Adipocyte (in vitro differentiated cells): ENCODE measurements around the gene TMEM235.
A peak's percentile ranks its signal among the peaks of the same experiment; 100 is the strongest.

Experiments used
- DNase-seq: peaks from one replicate; pipeline ENCODE4 v3.0.0-alpha.2; 2015; ENCODE audit warnings: low read depth
- H3K27me3 ChIP-seq: replicated peaks from 2 replicates; pipeline ENCODE4 v1.7.0; 2013; ENCODE audit warnings: mild to moderate bottlenecking, low read length, moderate library complexity; ENCODE audit not compliant: control insufficient read depth, insufficient read depth
- H3K36me3 ChIP-seq: 2 replicates; pipeline ENCODE4 v1.7.0; 2013; ENCODE audit warnings: low read length, mild to moderate bottlenecking, moderate library complexity; ENCODE audit not compliant: control insufficient read depth, insufficient read depth, severe bottlenecking
- H3K4me1 ChIP-seq: 2 replicates; pipeline ENCODE4 v1.7.0; 2013; ENCODE audit warnings: mild to moderate bottlenecking, low read length, moderate library complexity; ENCODE audit not compliant: control insufficient read depth, insufficient read depth
- H3K4me3 ChIP-seq: 2 replicates; pipeline ENCODE4 v1.7.0; 2013; ENCODE audit warnings: mild to moderate bottlenecking, low read length, moderate library complexity
- H3K9ac ChIP-seq: 2 replicates; pipeline ENCODE4 v1.7.0; 2013; ENCODE audit warnings: mild to moderate bottlenecking, low read length, moderate library complexity
- H3K9me3 ChIP-seq: 2 replicates; pipeline ENCODE4 v1.7.0; 2013; ENCODE audit warnings: mild to moderate bottlenecking, low read length, moderate library complexity; ENCODE audit not compliant: control insufficient read depth

Gene TMEM235

GRCh38 chr17:78263063-78263735, 31.8 kb downstream of the TMEM235 start:
- H3K9ac ChIP-seq: no peak overlapping the region
- no peak for DNase-seq
- H3K27me3 ChIP-seq: peaks cover 10% of the 10 kb centered on the region
- H3K4me1 ChIP-seq: peaks cover 3% of the 10 kb centered on the region
- no peaks in the 10 kb centered on the region for H3K36me3 ChIP-seq
- no peaks in the 10 kb centered on the region for H3K9me3 ChIP-seq
- no peak overlapping the region for H3K4me3 ChIP-seq

- H3K4me1 ChIP-seq: peaks cover under 1% of the 10 kb centered on the region
- H3K9me3 ChIP-seq: no peaks in the 10 kb centered on the region
- H3K9ac ChIP-seq: no peak overlapping the region
- no peak overlapping the region for H3K4me3 ChIP-seq
- no peak for DNase-seq
- H3K27me3 ChIP-seq: peaks cover 11% of the 10 kb centered on the region
- no peaks in the 10 kb centered on the region for H3K36me3 ChIP-seq
These were observed 32.4 kb downstream of the TMEM235 start for GRCh38 chr17:78263736-78264340.

GRCh38 chr17:78264590-78264989, 33.2 kb downstream of the TMEM235 start:
- no peak for DNase-seq
- Histone ChIP-seq H3K4me3 (no peak overlapping the region), H3K9me3 (no peaks in the 10 kb centered on the region)

GRCh38 chr17:78265121-78265520, 33.7 kb downstream of the TMEM235 start:
- Histone ChIP-seq H3K4me1 (peaks cover 14% of the 10 kb centered on the region), H3K36me3 (no peaks in the 10 kb centered on the region)

More at GRCh38 chr17:78264590-78264989, 33.2 kb downstream of the TMEM235 start:
- H3K27me3 ChIP-seq: peaks cover 14% of the 10 kb centered on the region
- H3K4me1 ChIP-seq: peaks cover 8% of the 10 kb centered on the region
- H3K36me3 ChIP-seq: no peaks in the 10 kb centered on the region
- no peak overlapping the region for H3K9ac ChIP-seq

GRCh38 chr17:78266231-78266631, 34.8 kb downstream of the TMEM235 start:
- Histone ChIP-seq H3K9ac (no peak overlapping the region), H3K4me3 (no peak overlapping the region), H3K4me1 (peaks cover 14% of the 10 kb centered on the region), H3K36me3 (no peaks in the 10 kb centered on the region), H3K27me3 (peaks cover 25% of the 10 kb centered on the region), H3K9me3 (no peaks in the 10 kb centered on the region)
- DNase-seq: no peak

More at GRCh38 chr17:78265121-78265520, 33.7 kb downstream of the TMEM235 start:
- no peak for DNase-seq
- Histone ChIP-seq H3K27me3 (peaks cover 20% of the 10 kb centered on the region), H3K4me3 (no peak overlapping the region), H3K9me3 (no peaks in the 10 kb centered on the region), H3K9ac (no peak overlapping the region)

GRCh38 chr17:78266771-78267170, 35.3 kb downstream of the TMEM235 start:
- Histone ChIP-seq H3K27me3 (peaks cover 31% of the 10 kb centered on the region), H3K9me3 (no peaks in the 10 kb centered on the region), H3K36me3 (no peaks in the 10 kb centered on the region), H3K4me3 (no peak overlapping the region), H3K9ac (no peak overlapping the region), H3K4me1 (peaks cover 14% of the 10 kb centered on the region)
- no peak for DNase-seq

- peaks cover 14% of the 10 kb centered on the region for H3K4me1 ChIP-seq
These were observed 36.0 kb downstream of the TMEM235 start for GRCh38 chr17:78267253-78268073.

GRCh38 chr17:78268191-78268874, 36.9 kb downstream of the TMEM235 start:
- Histone ChIP-seq H3K9me3 (no peaks in the 10 kb centered on the region), H3K36me3 (no peaks in the 10 kb centered on the region), H3K27me3 (peaks cover 44% of the 10 kb centered on the region), H3K4me1 (peaks cover 14% of the 10 kb centered on the region), H3K4me3 (no peak overlapping the region), H3K9ac (no peak overlapping the region)
- no peak for DNase-seq

More at GRCh38 chr17:78267253-78268073, 36.0 kb downstream of the TMEM235 start:
- peaks cover 36% of the 10 kb centered on the region for H3K27me3 ChIP-seq
- H3K9me3 ChIP-seq: no peaks in the 10 kb centered on the region
- DNase-seq: no peak
- H3K4me3 ChIP-seq: no peak overlapping the region
- H3K36me3 ChIP-seq: no peaks in the 10 kb centered on the region
- no peak overlapping the region for H3K9ac ChIP-seq

- peaks cover 45% of the 10 kb centered on the region for H3K27me3 ChIP-seq
- H3K9me3 ChIP-seq: peaks cover 3% of the 10 kb centered on the region
- H3K9ac ChIP-seq: peak overlapping the region; percentile 39
- peak overlapping the region; percentile 33 for H3K4me3 ChIP-seq
- H3K4me1 ChIP-seq: peaks cover 14% of the 10 kb centered on the region
- no peaks in the 10 kb centered on the region for H3K36me3 ChIP-seq
- DNase-seq: no peak
These were observed 37.8 kb downstream of the TMEM235 start for GRCh38 chr17:78268951-78269905.

- DNase-seq: no peak
- Histone ChIP-seq H3K9ac (peak overlapping the region; percentile 39), H3K27me3 (peaks cover 45% of the 10 kb centered on the region), H3K4me3 (no peak overlapping the region), H3K9me3 (peaks cover 3% of the 10 kb centered on the region), H3K4me1 (peaks cover 14% of the 10 kb centered on the region), H3K36me3 (no peaks in the 10 kb centered on the region)
These were observed 38.5 kb downstream of the TMEM235 start for GRCh38 chr17:78269955-78270381.
